Middle frontal gyrus (tissue), 1 donor: ENCODE results near the gene CDH4.

Experiments used
- DNase-seq: peaks from one replicate; pipeline ENCODE4 v3.0.0-alpha.2; 2015; ENCODE audit warnings: low spot score; ENCODE audit errors: extremely low spot score

Gene CDH4

GRCh38 chr20:61646453-61646852 lies 394.4 kb downstream of the CDH4 start:
- DNase-seq = no peak

- no peak for DNase-seq
These were observed 394.9 kb downstream of the CDH4 start for GRCh38 chr20:61646986-61647385.

DNA sequence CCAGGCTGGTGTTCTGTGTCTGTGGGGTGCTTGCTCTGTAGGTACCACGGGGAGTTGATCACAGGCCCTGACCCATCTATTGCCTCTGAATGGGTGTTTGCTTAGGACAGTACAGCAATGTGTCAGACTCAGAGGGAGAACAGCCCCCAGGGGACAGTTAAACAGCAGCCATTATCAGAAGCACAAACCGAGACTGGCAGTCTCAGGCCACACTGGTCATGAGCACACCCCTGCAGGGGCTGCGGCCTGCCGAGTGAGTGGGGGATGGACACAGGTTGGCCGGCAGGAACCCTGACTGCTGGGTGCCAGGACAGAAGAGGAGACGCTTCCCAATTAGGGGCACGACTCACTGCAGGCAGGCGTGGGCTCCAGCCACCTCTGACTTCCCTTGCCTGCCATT lies 395.6 kb downstream of the CDH4 start:
- no peak for DNase-seq

DNA sequence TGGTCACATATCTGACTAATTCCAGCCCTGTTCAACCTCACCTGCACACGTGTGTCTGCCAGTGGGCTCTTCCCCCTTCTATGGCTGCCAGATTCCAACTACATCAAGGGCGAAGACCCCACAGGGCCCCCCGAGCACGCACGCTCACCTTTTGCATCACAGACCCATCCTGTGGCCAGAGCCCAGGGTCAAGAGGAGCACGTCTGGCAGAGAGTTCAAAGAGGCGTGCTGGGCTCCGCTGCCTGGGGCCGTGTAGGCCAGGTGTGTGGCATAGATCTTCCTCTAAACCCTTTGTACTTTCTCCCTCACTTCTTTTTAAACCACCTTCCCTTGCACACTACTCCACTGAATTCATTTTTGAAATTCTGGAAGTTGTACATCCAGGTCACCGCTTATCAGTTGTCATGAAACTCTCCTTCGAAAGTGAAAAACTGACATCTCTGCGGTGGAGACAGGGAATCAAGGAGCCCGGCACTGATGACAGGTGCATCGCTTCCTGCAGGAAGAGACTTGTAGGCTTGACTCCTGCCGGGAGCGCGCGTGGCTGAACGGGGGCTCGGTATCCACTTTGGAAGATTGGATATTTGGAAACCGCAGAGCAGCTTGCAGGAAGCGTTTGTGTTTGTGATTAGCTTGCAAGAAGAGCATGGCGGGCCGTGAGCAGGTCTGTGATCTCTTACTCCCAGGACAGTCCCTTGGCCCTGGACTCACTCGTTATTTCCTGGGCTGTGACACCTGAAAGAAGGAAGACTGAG lies 397.2 kb downstream of the CDH4 start:
- DNase-seq = no peak

DNA sequence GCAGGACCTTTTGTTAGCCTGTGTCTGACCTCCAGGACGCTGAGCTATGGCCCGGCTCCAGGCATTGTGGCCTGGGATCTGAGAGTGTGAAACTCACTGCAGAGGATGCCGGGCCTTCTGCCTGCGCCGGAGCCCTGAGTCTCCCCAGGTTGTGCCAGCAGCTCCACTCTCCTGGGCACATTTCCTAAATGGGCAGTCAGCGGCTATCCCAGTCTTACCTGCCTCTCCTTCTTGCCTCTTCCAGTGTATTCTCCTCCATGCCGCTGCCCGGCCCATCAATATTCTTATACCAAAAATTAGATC lies 397.8 kb downstream of the CDH4 start:
- no peak for DNase-seq

- no peak for DNase-seq
These were observed 399.1 kb downstream of the CDH4 start for GRCh38 chr20:61650912-61651733.

DNA sequence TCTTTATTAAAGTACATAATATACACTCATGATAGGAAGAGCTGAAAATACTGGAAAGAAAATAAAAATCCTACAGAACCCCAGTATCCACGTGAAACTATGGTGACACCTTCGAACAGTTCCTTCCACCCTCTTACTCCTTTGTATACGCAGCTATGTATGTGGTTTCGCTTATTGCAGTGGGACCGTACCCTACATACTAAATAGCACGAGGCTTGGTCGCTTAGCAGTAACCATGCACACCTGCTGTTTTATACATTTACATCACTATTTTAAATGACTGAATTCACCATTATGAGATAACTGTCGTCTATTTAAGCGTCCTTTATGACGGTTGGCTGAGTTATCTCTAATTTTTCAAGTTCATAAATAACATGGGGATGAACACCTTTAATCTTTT lies 400.1 kb downstream of the CDH4 start:
- no peak for DNase-seq

DNA sequence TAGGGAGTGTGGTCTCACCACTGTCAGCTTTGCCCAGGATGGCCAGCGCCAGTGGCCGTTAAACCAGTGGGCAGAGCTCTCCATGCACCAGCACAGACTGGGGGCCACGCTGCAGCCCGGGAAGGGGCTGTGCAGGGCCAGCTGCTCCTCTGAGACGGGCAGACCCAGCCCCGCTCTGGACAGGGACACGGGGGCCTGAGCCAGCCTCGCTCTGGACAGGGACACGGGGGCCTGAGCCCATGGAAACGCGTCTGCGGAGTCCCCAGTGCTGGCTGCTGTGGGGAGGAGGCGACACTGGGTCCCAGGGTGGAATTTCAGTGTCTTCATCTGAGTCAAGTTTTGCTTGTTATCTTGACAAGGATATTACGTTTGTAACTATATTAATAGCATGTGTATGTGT lies 402.7 kb downstream of the CDH4 start:
- no peak for DNase-seq

DNA sequence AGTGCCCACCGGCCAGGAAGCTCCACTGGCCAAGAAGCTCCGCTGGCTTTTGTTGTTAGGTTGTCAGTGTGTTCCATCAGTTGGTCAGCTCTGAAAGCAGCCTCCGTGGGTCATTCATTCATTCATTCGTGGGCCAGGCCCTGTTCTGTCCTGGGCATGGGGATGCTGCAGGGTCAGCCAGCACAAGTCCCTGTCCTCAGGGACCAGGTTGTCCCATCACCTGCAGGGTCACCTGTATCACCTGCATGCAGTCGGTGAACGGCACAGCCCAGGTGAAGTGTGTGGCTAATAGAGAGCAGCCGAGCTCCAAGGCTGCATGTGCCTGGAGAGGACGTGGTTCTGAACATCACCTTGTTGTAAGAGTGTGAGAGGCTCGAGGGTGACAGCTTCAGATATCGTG lies 403.5 kb downstream of the CDH4 start:
- DNase-seq = no peak

- DNase-seq = no peak
These were observed 404.1 kb downstream of the CDH4 start for GRCh38 chr20:61656198-61656597.

GRCh38 chr20:61657721-61658377 lies 405.8 kb downstream of the CDH4 start:
- no peak for DNase-seq

GRCh38 chr20:61658563-61658962 lies 406.5 kb downstream of the CDH4 start:
- DNase-seq = no peak

DNA sequence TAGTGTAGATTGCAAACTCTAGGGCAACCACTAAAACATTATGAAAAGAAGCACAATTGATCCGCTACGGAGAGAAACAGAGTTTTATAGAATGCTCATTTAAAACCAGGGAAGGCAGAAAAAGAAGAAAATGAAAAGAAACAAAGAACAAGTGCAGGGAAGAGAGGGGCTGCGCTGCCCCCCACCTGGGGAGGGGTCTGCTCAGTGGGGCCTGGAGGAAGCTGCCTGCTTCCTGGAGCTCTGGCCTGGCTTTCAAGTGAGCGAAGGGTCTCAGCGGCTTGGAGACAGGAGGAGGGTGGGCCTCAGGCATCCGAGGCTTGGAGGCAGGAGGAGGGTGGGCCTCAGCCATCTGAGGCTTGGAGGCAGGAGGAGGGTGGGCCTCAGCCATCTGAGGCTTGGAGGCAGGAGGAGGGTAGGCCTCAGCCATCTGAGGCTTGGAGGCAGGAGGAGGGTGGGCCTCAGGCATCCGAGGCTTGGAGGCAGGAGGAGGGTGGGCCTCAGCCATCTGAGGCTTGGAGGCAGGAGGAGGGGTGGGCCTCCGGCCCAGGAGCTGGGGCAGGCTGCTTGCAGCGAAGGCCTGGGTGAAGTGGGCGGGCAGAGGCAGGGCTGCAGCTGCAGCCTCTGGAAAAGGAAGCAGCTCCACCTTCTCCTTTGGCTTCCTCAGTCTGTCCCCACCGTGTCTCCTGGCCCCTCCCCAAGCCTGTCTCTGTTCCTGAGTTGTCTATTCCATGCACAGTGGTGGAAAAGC lies 407.4 kb downstream of the CDH4 start:
- no peak for DNase-seq

- no peak for DNase-seq
These were observed 407.9 kb downstream of the CDH4 start for GRCh38 chr20:61659994-61660346.

GRCh38 chr20:61660559-61660958 lies 408.5 kb downstream of the CDH4 start:
- DNase-seq = no peak

DNA sequence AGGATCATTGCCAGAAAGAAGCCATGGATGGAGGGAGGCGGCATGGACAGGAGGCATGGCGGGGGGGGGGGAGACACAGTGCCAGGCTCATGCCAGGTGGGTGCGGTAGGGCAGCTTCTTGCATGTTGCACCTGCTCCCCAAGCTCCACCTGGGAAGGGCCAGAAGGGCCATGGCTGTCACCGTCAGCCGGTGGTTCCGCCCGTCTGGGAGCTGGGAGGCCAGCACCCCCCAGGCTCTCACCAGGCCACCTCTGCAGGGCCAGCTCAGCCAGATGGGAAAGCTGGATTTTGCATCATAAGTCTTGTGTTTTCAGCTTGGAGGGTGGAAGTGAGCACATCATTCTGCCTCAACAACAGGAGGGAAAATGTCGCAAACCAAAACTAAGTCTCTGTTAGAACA lies 409.0 kb downstream of the CDH4 start:
- no peak for DNase-seq

DNA sequence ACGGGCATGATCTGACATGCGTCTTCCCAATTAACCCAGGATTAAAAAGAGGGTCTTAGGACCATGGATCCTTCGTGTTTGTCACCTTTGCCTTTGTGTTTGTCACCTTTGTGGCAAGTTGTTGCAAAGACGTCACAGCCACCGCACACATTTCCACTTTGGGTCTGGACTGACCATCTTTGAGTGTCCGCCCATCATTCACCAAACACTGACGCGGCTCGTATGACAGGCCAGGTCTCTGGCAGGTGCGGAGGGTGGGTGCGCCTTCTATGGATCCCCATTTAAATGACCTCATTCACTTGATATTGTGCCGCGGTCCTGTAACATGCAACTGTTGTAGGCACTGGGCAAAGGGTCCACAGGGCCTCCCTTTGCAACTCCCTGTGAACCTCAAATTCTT lies 409.5 kb downstream of the CDH4 start:
- DNase-seq = no peak

DNA sequence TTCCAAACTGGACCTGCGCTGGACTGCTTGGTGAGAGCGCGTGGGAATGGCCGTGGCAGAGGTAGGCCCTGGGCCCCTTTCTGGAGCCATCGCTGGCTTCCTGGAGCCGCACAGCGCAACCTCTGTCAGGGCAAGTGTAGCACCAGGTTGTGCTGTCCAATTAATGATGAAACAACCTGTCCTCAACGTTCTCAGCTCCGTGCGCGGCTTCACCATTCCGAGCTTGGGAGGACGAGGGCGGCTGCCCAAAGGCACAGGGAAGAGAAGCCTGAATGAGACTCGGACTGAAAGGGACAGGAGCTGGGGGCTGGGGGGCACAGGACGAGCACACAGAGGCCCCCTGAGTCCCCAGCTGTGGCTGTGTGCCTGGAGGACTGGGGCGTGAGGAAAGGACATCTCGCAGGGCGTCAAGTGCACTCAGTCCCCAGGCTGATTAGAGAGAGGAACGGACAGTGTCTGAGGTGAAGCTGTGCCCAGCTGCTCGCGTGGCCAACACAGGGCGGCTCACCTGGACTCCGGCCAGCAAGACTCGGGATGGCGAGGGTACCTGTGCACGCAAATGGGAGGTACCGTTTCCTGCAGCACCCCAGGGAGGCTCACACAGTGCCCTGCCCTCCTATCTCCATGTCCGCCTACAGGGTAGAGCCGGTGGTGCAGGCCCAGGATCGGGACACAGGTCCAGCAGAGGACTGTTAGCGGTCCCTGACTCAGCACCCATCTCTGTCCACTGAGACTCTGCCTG lies 410.3 kb downstream of the CDH4 start:
- no peak for DNase-seq

DNA sequence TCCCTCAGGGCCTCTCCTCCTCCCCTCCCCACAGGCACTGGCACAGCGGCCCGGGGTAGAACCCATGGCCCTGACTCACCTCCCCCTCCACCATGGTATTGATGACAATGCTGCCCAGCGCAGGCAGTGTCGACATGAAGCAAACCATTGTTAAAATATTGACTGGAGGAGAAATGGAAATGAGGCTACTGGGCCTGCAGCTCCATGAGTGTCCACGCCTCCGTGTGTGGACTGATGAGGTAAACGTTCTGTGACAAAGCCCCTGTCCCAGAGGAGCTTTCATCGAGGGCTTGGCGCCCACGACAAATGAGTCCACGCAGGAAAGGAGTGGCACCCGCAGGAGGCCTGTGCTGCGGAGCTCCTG lies 410.9 kb downstream of the CDH4 start:
- DNase-seq = no peak

GRCh38 chr20:61663521-61664425 lies 411.7 kb downstream of the CDH4 start:
- no peak for DNase-seq
